Measurements from ENCODE around the gene MEMO1.

The MEMO1 gene

DNA sequence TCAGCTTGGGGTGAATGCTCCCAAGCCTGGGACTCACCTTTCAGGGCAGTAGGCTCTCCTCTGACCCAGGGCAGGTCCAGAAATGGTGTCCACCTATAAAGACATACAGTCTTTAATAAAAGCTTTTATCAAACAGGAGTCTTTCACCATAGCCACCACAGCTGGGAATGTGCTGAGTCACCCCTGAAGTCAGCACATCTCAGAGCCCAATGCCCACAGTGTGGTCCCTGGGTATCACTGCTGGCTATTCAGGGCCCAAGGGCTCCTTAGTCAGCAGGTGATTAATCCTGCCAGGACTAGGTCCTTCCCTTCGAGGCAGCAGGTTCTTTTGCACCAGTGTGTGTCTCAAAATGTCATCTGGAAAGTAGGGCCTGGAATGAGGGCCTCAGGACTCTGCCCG is 181.9 kb downstream of the MEMO1 start:
- Histone ChIP-seq H3K9me3 (ENCODE audit: control insufficient read depth, low read length) (no peaks in the 10 kb centered on the region), H3K79me2 (no peaks in the 10 kb centered on the region), H3K4me1 (no peaks in the 10 kb centered on the region), H3K36me3 (ENCODE audit: control insufficient read depth, insufficient read depth, low read length) (no peaks in the 10 kb centered on the region), H2AFZ (no peak overlapping the region), H3K9ac (no peak overlapping the region), H3K27me3 (ENCODE audit: control insufficient read depth, insufficient read depth, low read length) (no peaks in the 10 kb centered on the region), H3K4me2 (ENCODE audit: low read length) (no peak overlapping the region), H3K27ac (no peak overlapping the region), H3K4me3 (ENCODE audit: low read depth, low read length) (no peak overlapping the region)
- TF ChIP-seq, protein P1, sequence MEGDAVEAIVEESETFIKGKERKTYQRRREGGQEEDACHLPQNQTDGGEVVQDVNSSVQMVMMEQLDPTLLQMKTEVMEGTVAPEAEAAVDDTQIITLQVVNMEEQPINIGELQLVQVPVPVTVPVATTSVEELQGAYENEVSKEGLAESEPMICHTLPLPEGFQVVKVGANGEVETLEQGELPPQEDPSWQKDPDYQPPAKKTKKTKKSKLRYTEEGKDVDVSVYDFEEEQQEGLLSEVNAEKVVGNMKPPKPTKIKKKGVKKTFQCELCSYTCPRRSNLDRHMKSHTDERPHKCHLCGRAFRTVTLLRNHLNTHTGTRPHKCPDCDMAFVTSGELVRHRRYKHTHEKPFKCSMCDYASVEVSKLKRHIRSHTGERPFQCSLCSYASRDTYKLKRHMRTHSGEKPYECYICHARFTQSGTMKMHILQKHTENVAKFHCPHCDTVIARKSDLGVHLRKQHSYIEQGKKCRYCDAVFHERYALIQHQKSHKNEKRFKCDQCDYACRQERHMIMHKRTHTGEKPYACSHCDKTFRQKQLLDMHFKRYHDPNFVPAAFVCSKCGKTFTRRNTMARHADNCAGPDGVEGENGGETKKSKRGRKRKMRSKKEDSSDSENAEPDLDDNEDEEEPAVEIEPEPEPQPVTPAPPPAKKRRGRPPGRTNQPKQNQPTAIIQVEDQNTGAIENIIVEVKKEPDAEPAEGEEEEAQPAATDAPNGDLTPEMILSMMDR (IDR thresholded peaks at IDR 0.05) = no peak

DNA sequence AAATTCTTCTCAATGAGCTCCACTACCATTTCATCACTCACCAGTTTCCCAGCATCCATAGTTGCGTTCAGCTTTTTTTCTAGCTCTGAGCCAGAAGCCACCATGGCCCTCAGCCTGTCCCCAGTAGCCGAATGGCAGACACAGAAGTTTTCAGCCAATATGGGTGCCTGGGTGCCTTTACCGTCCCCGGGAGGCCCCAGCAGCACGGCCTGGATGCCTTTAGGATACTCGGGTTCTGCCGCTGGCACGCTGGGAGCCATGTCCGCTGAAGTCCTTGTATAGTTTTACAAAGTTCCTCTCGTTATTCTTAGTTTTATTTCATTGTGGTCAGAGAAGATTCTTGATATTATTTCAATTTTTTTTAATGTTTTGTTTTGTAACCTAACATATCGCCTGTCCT is 187.2 kb downstream of the MEMO1 start:
- Histone ChIP-seq H3K27me3 (ENCODE audit: control insufficient read depth, insufficient read depth, low read length) (no peaks in the 10 kb centered on the region), H3K9me3 (ENCODE audit: control insufficient read depth, low read length) (no peaks in the 10 kb centered on the region), H3K27ac (no peak overlapping the region), H3K79me2 (no peaks in the 10 kb centered on the region), H3K4me3 (ENCODE audit: low read depth, low read length) (no peak overlapping the region), H3K4me2 (ENCODE audit: low read length) (no peak overlapping the region), H3K4me1 (no peaks in the 10 kb centered on the region), H3K9ac (no peak overlapping the region), H3K36me3 (ENCODE audit: control insufficient read depth, insufficient read depth, low read length) (no peaks in the 10 kb centered on the region), H2AFZ (no peak overlapping the region)
- TF ChIP-seq, protein P1 (IDR thresholded peaks at IDR 0.05) = no peak

DNA sequence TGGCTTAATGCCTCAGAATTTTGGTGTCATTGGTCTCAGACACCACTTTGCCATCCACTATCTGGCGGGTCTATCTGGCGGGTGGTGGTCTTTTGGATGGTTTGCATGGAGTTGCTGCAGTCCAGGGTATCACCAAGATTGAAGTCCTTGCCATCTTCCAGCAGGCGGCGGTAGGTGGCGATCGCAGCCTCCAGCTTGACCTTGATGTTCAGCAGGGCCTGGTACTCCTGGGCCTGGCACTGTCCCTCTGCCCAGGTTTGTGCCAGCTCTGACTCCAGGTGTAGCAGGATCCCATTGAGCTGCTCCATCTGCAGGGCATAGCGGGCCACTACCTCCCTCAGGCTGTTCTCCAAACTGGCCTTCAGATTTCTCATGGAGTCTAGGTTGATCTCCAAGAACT is 188.2 kb downstream of the MEMO1 start:
- Histone ChIP-seq H3K4me1 (no peaks in the 10 kb centered on the region), H3K27me3 (ENCODE audit: control insufficient read depth, insufficient read depth, low read length) (no peaks in the 10 kb centered on the region), H3K36me3 (ENCODE audit: control insufficient read depth, insufficient read depth, low read length) (no peaks in the 10 kb centered on the region), H2AFZ (no peak overlapping the region), H3K9ac (no peak overlapping the region), H3K4me3 (ENCODE audit: low read depth, low read length) (no peak overlapping the region), H3K79me2 (no peaks in the 10 kb centered on the region), H3K9me3 (ENCODE audit: control insufficient read depth, low read length) (no peaks in the 10 kb centered on the region), H3K27ac (no peak overlapping the region), H3K4me2 (ENCODE audit: low read length) (no peak overlapping the region)
- TF ChIP-seq, protein P1 (IDR thresholded peaks at IDR 0.05) = no peak

All from parathyroid adenoma (tissue), 2 donors.